ENCODE data around the gene GEN1.

- no peak for TF ChIP-seq POLR2AphosphoS5 (IDR thresholded peaks at IDR 0.05)
- TF ChIP-seq POLR2A (IDR thresholded peaks at IDR 0.05), result no peak
- no peak for TF ChIP-seq CTCF (IDR thresholded peaks at IDR 0.05)
These were observed 59.2 kb downstream of the GEN1 start for GRCh38 chr2:17813010-17813741.
